ENCODE data around the gene PTPRN. TPM values are rescaled to one million over a fixed set of nuclear protein-coding genes. Genes with fewer than 3 reads are reported as not detected.

PTPRN gene
- total RNA-seq, 1 experiment from 2014 or later: not detected

GRCh38 chr2:219296142-219296541 lies 13.1 kb downstream of the PTPRN start:
- no peak for DNase-seq
- Histone ChIP-seq H3K27me3 (ENCODE audit: insufficient read depth, low read depth) (peaks cover 22% of the 10 kb centered on the region), H3F3A (ENCODE audit: insufficient read depth, low read depth) (no peaks in the 10 kb centered on the region), H3K4me3 (no peak overlapping the region), H3K9me2 (ENCODE audit: insufficient read depth) (no peaks in the 10 kb centered on the region), H2AFZ (no peak overlapping the region), H3K27ac (no peak overlapping the region), H3K4me2 (no peak overlapping the region), H3K36me3 (ENCODE audit: low read depth) (no peaks in the 10 kb centered on the region), H3K9me3 (ENCODE audit: insufficient read depth, low read depth) (no peaks in the 10 kb centered on the region), H3K4me1 (replicated peaks; ENCODE audit: insufficient read depth) (no peaks in the 10 kb centered on the region; the same call in 1 of the 2 replicates), H4K20me1 (ENCODE audit: insufficient read depth) (no peaks in the 10 kb centered on the region), H3K79me2 (ENCODE audit: low read depth) (no peaks in the 10 kb centered on the region)
- no peak for TF ChIP-seq CTCF (conservative IDR thresholded peaks at IDR 0.05)
- no peak for TF ChIP-seq EZH2 (IDR thresholded peaks at IDR 0.05; ENCODE audit: low read depth)
- CTCF ChIA-PET: interaction anchor here (1.6 to 2.3 kb wide), 3 partner anchors 18 to 48 kb away, joined by 6 to 13 read pairs (median 13); partner anchors contain the start of gene DNAJB2
- intact Hi-C loops (cut with micrococcal nuclease; ENCODE audit: unreplicated experiment): loop anchor here (5.0 kb wide), 2 partner anchors 91 to 236 kb away; partner anchors contain the start of gene DNPEP
- no TSS peak for BruUV-seq (replicated peaks)
- POLR2A ChIA-PET (ENCODE audit: unreplicated experiment): no interaction called here

- H3K4me2 ChIP-seq: peak overlapping the region; percentile 76
These were observed 14.5 kb downstream of the PTPRN start for GRCh38 chr2:219294356-219295351.

More at GRCh38 chr2:219294356-219295351, 14.5 kb downstream of the PTPRN start:
- no peak overlapping the region for H3K27ac ChIP-seq
- ChIA-PET CTCF (interaction anchor here (0.5 to 2.3 kb wide), 17 partner anchors 14 to 391 kb away, joined by 3 to 13 read pairs (median 5); partner anchors contain the start of genes ANKZF1, ATG9A, CNPPD1 and DNAJB2), POLR2A (ENCODE audit: unreplicated experiment) (interaction anchor here (0.6 to 0.9 kb wide), 3 partner anchors 46 to 118 kb away, joined by 3 to 7 read pairs (median 4); partner anchors contain the start of genes CNPPD1, GLB1L and STK16)
- H3K9me3 ChIP-seq (ENCODE audit: insufficient read depth, low read depth): no peaks in the 10 kb centered on the region
- H3K36me3 ChIP-seq (ENCODE audit: low read depth): no peaks in the 10 kb centered on the region
- peaks cover 7% of the 10 kb centered on the region for H3K4me1 ChIP-seq (replicated peaks; ENCODE audit: insufficient read depth)
- no peaks in the 10 kb centered on the region for H3K79me2 ChIP-seq (ENCODE audit: low read depth)
- peak; percentile 65 to 91 for DNase-seq
- peaks cover 7% of the 10 kb centered on the region for H3K27me3 ChIP-seq (ENCODE audit: insufficient read depth, low read depth)
- H3K9me2 ChIP-seq (ENCODE audit: insufficient read depth): no peaks in the 10 kb centered on the region
- H2AFZ ChIP-seq: peak overlapping the region; percentile 79
- intact Hi-C loops (cut with micrococcal nuclease; ENCODE audit: unreplicated experiment): loop anchor here (1.0 to 5.0 kb wide), 8 partner anchors 15 to 238 kb away; partner anchors contain the start of genes ABCB6, ANKZF1, ATG9A and CNPPD1
- TF ChIP-seq CTCF (conservative IDR thresholded peaks at IDR 0.05) (peak; percentile 87), EZH2 (IDR thresholded peaks at IDR 0.05; ENCODE audit: low read depth) (no peak)
- H4K20me1 ChIP-seq (ENCODE audit: insufficient read depth): no peaks in the 10 kb centered on the region
- H3K4me3 ChIP-seq: peak overlapping the region; percentile 61; the same call in 1 of the 2 replicates
- no peaks in the 10 kb centered on the region for H3F3A ChIP-seq (ENCODE audit: insufficient read depth, low read depth)
- no TSS peak for BruUV-seq (replicated peaks)
